Skeletal muscle tissue (tissue), 2 donors: Measurements from ENCODE around the gene HNRNPF. TPM values are rescaled to one million over a fixed set of nuclear protein-coding genes. Genes with fewer than 3 reads are reported as not detected.

Experiments used
- small RNA-seq: library from RNA; depleted of rRNA; stranded (forward); fragments of <200 nt; gene quantifications from one replicate; pipeline ENCODE3, GENCODE V24; 2014
- total RNA-seq: library from RNA; depleted of rRNA; stranded (reverse); fragments of >200 nt; gene quantifications from one replicate; pipeline ENCODE4 v1.2.3, GENCODE V29; 2014

The HNRNPF gene
- total RNA-seq, 1 donor from 2014 or later: 87.2 TPM

Small RNAs within 50 kb of the gene (small RNA-seq; reads per million reads assigned to genes)
- gene RNU6ATAC11P (not detected), gene RNU7-193P (not detected), gene SNORD3J (not detected)

Other genes with a start within 250 kb of the HNRNPF start
- gene RASGEF1A, start 142.1 kb downstream of the HNRNPF start, total RNA-seq: under 0.01 TPM
- not detected for gene FXYD4, start 37.5 kb downstream of the HNRNPF start, total RNA-seq
- 8.4 TPM for gene ZNF487, start 27.9 kb upstream of the HNRNPF start, total RNA-seq
- 9.4 TPM for gene ZNF239, start 165.4 kb upstream of the HNRNPF start, total RNA-seq
- gene ZNF485, start 197.3 kb upstream of the HNRNPF start, total RNA-seq: 3.7 TPM
- 50.1 TPM for gene ZNF32, start 239.7 kb upstream of the HNRNPF start, total RNA-seq